Fibroblast of pulmonary artery (primary cell): Measurements from ENCODE around the gene PCDHGA9.

ENCODE experiments used
- DNase-seq: peaks from one replicate; pipeline ENCODE4 v3.0.0-alpha.2; 2010; ENCODE audit warnings: low read depth
- H3K4me3 ChIP-seq: replicated peaks from 2 replicates; pipeline ENCODE4 v1.5.1; 2011; ENCODE audit warnings: low read depth, mild to moderate bottlenecking, control low read depth, low read length, moderate library complexity
- TF ChIP-seq, protein P1 (sequence below): IDR thresholded peaks from 2 replicates; pipeline ENCODE4 v1.5.1; 2011; ENCODE audit warnings: mild to moderate bottlenecking, control low read depth, low read length, inconsistent platforms; ENCODE audit errors: missing control alignments

Gene PCDHGA9

GRCh38 chr5:141434006-141434405 lies 31.4 kb downstream of the PCDHGA9 start:
- TF ChIP-seq, protein P1, sequence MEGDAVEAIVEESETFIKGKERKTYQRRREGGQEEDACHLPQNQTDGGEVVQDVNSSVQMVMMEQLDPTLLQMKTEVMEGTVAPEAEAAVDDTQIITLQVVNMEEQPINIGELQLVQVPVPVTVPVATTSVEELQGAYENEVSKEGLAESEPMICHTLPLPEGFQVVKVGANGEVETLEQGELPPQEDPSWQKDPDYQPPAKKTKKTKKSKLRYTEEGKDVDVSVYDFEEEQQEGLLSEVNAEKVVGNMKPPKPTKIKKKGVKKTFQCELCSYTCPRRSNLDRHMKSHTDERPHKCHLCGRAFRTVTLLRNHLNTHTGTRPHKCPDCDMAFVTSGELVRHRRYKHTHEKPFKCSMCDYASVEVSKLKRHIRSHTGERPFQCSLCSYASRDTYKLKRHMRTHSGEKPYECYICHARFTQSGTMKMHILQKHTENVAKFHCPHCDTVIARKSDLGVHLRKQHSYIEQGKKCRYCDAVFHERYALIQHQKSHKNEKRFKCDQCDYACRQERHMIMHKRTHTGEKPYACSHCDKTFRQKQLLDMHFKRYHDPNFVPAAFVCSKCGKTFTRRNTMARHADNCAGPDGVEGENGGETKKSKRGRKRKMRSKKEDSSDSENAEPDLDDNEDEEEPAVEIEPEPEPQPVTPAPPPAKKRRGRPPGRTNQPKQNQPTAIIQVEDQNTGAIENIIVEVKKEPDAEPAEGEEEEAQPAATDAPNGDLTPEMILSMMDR: no peak
- no peak overlapping the region for H3K4me3 ChIP-seq
- no peak for DNase-seq

DNA sequence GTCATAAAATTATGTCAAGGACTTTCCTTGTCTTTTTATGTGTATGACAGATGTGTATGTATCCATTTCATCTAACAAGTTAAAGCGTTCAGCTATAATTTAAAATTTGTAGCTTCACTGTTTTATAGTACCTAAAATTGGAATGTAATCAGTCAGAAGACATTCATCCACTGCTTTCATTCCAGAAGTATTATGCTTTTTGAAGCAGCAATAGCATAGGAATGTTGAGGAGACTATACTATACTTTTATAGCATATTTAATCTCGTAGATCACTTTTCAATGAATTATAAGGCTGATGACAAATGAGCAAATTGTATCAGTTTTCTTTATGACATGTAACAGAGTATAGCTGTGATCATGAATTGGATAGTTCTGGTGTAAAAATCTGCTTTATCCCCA lies 34.6 kb downstream of the PCDHGA9 start:
- TF ChIP-seq, protein P1: no peak
- no peak for DNase-seq
- no peak overlapping the region for H3K4me3 ChIP-seq

- TF ChIP-seq, protein P1: no peak
- DNase-seq: no peak
Measured at GRCh38 chr5:141439411-141440141, 37.0 kb downstream of the PCDHGA9 start.

GRCh38 chr5:141440341-141440740 lies 37.8 kb downstream of the PCDHGA9 start:
- no peak for DNase-seq
- TF ChIP-seq, protein P1: no peak
- no peak overlapping the region for H3K4me3 ChIP-seq

More at GRCh38 chr5:141439411-141440141, 37.0 kb downstream of the PCDHGA9 start:
- no peak overlapping the region for H3K4me3 ChIP-seq

DNA sequence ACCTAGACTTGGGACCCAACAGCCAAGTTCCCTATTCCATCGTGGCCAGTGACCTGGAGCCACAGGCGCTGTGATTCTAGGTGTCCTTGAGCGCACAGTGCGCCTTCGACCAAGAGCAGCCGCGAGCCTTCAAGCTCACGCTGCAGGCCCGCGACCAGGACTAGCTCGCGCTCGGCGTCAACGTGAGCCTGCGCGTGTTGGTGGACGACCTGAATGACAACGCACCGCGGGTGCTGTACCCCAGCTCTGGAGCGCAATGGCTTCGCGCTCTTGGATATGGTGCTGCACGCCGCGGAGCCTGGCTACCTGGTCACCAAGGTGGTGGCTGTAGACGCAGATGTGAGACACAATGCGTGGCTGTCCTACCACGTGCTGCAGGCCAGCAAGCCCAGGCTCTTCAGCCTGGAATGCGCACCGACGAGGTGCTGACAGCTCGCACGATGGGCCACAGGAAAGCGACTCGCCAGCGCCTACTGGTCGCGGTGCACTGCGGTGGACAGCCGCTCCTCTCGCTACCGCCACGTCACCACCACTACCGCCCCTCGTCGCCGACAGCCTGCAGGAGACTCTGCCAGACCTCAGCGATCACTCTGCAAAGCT lies 39.1 kb downstream of the PCDHGA9 start:
- TF ChIP-seq, protein P1: no peak
- no peak for DNase-seq
- H3K4me3 ChIP-seq: no peak overlapping the region
